ENCODE data around the gene ELOVL2. TPM values are rescaled to one million over a fixed set of nuclear protein-coding genes. Genes with fewer than 3 reads are reported as not detected.
"Not testable (repeated sequence)": the region's sequence is repeated elsewhere in the genome, so short reads cannot be mapped to it uniquely, and the experiment has no call there.

The ELOVL2 gene
- polyA plus RNA-seq, 3 donors: not detected

DNA sequence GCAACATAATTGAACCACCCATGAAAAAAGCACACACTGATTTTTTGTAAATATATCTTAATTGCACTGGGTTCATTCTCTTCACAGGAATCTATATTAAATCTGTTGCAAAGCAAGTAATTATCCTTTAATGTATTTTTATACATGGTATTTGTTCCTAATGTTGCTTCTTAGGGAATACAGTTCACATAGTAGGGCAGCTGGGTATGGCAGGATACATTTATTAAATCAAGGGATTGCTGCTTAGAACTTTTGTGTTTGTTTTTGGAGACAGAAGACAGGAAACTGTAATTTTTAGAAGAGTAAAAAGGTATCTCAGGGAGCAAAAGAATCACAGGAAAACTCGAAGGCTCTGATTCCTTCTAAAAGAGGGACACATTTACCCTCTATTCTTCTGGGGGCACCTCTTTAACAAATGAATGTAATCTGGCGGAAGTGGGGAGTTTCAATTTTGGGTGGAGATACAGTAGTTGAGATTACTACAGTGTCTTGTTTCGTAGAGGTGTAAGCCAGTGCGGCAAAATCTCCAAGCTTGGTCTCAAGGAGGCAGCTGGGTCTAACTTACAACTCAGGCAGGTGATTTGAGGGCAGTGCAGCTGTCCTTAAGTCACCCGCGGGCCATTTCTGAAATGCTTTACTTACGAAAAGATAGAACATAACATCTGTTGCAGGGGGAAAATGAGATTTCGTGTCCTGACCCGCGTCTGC lies 48.7 kb upstream of the ELOVL2 start:
- Mint-ChIP-seq H3K4me3 (peak overlapping the region; percentile 90 to 97), H3K9me3 (peaks cover 0 to 5% (median 1%) of the 10 kb centered on the region in 7 donors), H3K36me3 (peaks cover 2 to 8% of the 10 kb centered on the region in 2 donors), H3K27ac (peak overlapping the region; percentile 91 to 96 (median 95)), H3K4me1 (peaks cover 36% of the 10 kb centered on the region), H3K27me3 (ENCODE audit: low read depth in 3 of 3) (peaks cover 0 to 2% (median 0%) of the 10 kb centered on the region in 3 donors)
- H3K27me3 ChIP-seq (ENCODE audit: control insufficient read depth in 2 of 2, insufficient read depth in 2 of 2, low read length in 2 of 2): no peaks in the 10 kb centered on the region
- peak overlapping the region; percentile 95 for H3K9ac ChIP-seq (ENCODE audit: insufficient read depth, low read length, poor library complexity, severe bottlenecking)
- DNase-seq: peak in 1 of 3 donors; percentile 19
- peak overlapping the region; percentile 88 to 94 (median 91) for H3K4me3 ChIP-seq (replicated peaks in 1 of 3; ENCODE audit: low read depth in 2 of 3, low read length in 3 of 3)
- peak overlapping the region; percentile 94 for H2AFZ ChIP-seq (ENCODE audit: insufficient read depth, low read depth, low read length, poor library complexity, severe bottlenecking)
- H3K79me2 ChIP-seq (ENCODE audit: insufficient read depth, low read length): peaks cover 37% of the 10 kb centered on the region
- peak overlapping the region; percentile 84 to 92 for H3K27ac ChIP-seq (ENCODE audit: low read depth in 1 of 2, low read length in 2 of 2)
- peak overlapping the region; percentile 82 for H3K4me2 ChIP-seq (replicated peaks; ENCODE audit: extremely low read depth, low read length, poor library complexity, severe bottlenecking)
- no peaks in the 10 kb centered on the region for H3K36me3 ChIP-seq (replicated peaks in 1 of 2; ENCODE audit: control insufficient read depth in 1 of 2, insufficient read depth in 2 of 2, low read length in 2 of 2)
- H4K20me1 ChIP-seq (ENCODE audit: insufficient read depth, low read length): peaks cover 10% of the 10 kb centered on the region
- TF ChIP-seq, protein P1, sequence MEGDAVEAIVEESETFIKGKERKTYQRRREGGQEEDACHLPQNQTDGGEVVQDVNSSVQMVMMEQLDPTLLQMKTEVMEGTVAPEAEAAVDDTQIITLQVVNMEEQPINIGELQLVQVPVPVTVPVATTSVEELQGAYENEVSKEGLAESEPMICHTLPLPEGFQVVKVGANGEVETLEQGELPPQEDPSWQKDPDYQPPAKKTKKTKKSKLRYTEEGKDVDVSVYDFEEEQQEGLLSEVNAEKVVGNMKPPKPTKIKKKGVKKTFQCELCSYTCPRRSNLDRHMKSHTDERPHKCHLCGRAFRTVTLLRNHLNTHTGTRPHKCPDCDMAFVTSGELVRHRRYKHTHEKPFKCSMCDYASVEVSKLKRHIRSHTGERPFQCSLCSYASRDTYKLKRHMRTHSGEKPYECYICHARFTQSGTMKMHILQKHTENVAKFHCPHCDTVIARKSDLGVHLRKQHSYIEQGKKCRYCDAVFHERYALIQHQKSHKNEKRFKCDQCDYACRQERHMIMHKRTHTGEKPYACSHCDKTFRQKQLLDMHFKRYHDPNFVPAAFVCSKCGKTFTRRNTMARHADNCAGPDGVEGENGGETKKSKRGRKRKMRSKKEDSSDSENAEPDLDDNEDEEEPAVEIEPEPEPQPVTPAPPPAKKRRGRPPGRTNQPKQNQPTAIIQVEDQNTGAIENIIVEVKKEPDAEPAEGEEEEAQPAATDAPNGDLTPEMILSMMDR (IDR thresholded peaks at IDR 0.05): no peak
- intact Hi-C loops (cut with micrococcal nuclease): loop anchor here in 1 of 2 donors (5.0 kb wide), 1 partner anchor 49 kb away; no protein-coding TSS in a partner anchor
- peaks cover 29% of the 10 kb centered on the region in 2 donors for H3K4me1 ChIP-seq (ENCODE audit: control insufficient read depth in 1 of 2, insufficient read depth in 2 of 2, low read length in 2 of 2)
- no peaks in the 10 kb centered on the region for H3K9me3 ChIP-seq (replicated peaks in 1 of 2; ENCODE audit: control insufficient read depth in 1 of 2, insufficient read depth in 1 of 2, low read length in 2 of 2)
- 3% methylated on average over 4 of the region's 10 CpGs for WGBS (ENCODE audit: insufficient coverage)

GRCh38 chr6:11091141-11091540 lies 47.0 kb upstream of the ELOVL2 start:
- not testable (repeated sequence) for H3K27me3 Mint-ChIP-seq (ENCODE audit: low read depth in 3 of 3); H3K36me3 ChIP-seq (replicated peaks in 1 of 2; ENCODE audit: control insufficient read depth in 1 of 2, insufficient read depth in 2 of 2, low read length in 2 of 2); H3K9me3 Mint-ChIP-seq; H4K20me1 ChIP-seq (ENCODE audit: insufficient read depth, low read length); H3K36me3 Mint-ChIP-seq; DNase-seq; H3K9me3 ChIP-seq (replicated peaks in 1 of 2; ENCODE audit: control insufficient read depth in 1 of 2, insufficient read depth in 1 of 2, low read length in 2 of 2); H3K4me3 Mint-ChIP-seq; H3K4me3 ChIP-seq (replicated peaks in 1 of 3; ENCODE audit: low read depth in 2 of 3, low read length in 3 of 3); H3K27ac ChIP-seq (ENCODE audit: low read depth in 1 of 2, low read length in 2 of 2); H3K27me3 ChIP-seq (ENCODE audit: control insufficient read depth in 2 of 2, insufficient read depth in 2 of 2, low read length in 2 of 2); H3K27ac Mint-ChIP-seq; H2AFZ ChIP-seq (ENCODE audit: insufficient read depth, low read depth, low read length, poor library complexity, severe bottlenecking); H3K4me2 ChIP-seq (replicated peaks; ENCODE audit: extremely low read depth, low read length, poor library complexity, severe bottlenecking); H3K9ac ChIP-seq (ENCODE audit: insufficient read depth, low read length, poor library complexity, severe bottlenecking)
- intact Hi-C loops (cut with micrococcal nuclease): loop anchor here in 1 of 2 donors (5.0 kb wide), 1 partner anchor 51 kb away; no protein-coding TSS in a partner anchor
- peaks cover 27 to 28% of the 10 kb centered on the region in 2 donors for H3K4me1 ChIP-seq (ENCODE audit: control insufficient read depth in 1 of 2, insufficient read depth in 2 of 2, low read length in 2 of 2)
- H3K4me1 Mint-ChIP-seq: peaks cover 27% of the 10 kb centered on the region
- H3K79me2 ChIP-seq (ENCODE audit: insufficient read depth, low read length): peaks cover 21% of the 10 kb centered on the region
- WGBS (ENCODE audit: insufficient coverage): 92% methylated on average over 5 of the region's 5 CpGs
